ENCODE data around the gene MSGN1.

GRCh38 chr2:17781482-17781881, 34.8 kb upstream of the MSGN1 start:
- TF ChIP-seq, protein P1, sequence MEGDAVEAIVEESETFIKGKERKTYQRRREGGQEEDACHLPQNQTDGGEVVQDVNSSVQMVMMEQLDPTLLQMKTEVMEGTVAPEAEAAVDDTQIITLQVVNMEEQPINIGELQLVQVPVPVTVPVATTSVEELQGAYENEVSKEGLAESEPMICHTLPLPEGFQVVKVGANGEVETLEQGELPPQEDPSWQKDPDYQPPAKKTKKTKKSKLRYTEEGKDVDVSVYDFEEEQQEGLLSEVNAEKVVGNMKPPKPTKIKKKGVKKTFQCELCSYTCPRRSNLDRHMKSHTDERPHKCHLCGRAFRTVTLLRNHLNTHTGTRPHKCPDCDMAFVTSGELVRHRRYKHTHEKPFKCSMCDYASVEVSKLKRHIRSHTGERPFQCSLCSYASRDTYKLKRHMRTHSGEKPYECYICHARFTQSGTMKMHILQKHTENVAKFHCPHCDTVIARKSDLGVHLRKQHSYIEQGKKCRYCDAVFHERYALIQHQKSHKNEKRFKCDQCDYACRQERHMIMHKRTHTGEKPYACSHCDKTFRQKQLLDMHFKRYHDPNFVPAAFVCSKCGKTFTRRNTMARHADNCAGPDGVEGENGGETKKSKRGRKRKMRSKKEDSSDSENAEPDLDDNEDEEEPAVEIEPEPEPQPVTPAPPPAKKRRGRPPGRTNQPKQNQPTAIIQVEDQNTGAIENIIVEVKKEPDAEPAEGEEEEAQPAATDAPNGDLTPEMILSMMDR (IDR thresholded peaks at IDR 0.05), result no peak
- TF ChIP-seq POLR2A (IDR thresholded peaks at IDR 0.05) (no peak), EP300 (IDR thresholded peaks at IDR 0.05) (no peak)

Measured in ovary (tissue), 3 donors.